ENCODE measurements around the gene NKIRAS1.

The NKIRAS1 gene

GRCh38 chr3:23877329-23877980, 39.3 kb downstream of the NKIRAS1 start:
- Histone ChIP-seq H3K4me3 (ENCODE audit: low read depth, low read length) (no peak overlapping the region), H3K4me1 (ENCODE audit: control insufficient read depth, insufficient read depth, low read length) (no peaks in the 10 kb centered on the region; the same call in 1 of the 2 replicates), H3K27ac (ENCODE audit: extremely low read depth, low read depth, low read length) (no peak overlapping the region), H3K36me3 (ENCODE audit: control insufficient read depth in 2 of 2, insufficient read depth in 1 of 2, low read length in 2 of 2) (peaks cover 0 to 23% of the 10 kb centered on the region in 2 experiments; a peak in 1 of 3 replicates), H3K9me3 (ENCODE audit: control insufficient read depth, insufficient read depth, low read depth, low read length) (no peaks in the 10 kb centered on the region)
- TF ChIP-seq ZNF768 (tag by site-specific recombination; IDR thresholded peaks at IDR 0.05) (no peak), ZNF660 (tag by site-specific recombination; IDR thresholded peaks at IDR 0.05) (0 out of 2 replicates have a peak, but pooled peaks have one; percentile 25), PRDM10 (tag by site-specific recombination; IDR thresholded peaks at IDR 0.05) (peak; percentile 55), KLF17 (tag by site-specific recombination; IDR thresholded peaks at IDR 0.05) (peak; percentile 36; the same call in 1 of the 2 replicates), ZNF501 (tag by site-specific recombination; IDR thresholded peaks at IDR 0.05) (no peak), ZNF692 (tag by site-specific recombination; IDR thresholded peaks at IDR 0.05) (peak; percentile 19; the same call in 1 of the 2 replicates), PATZ1 (tag by site-specific recombination; IDR thresholded peaks at IDR 0.05) (peak; percentile 28; the same call in 1 of the 2 replicates), ZNF341 (tag by site-specific recombination; IDR thresholded peaks at IDR 0.05; ENCODE audit: low read depth) (peak; percentile 59), ZNF596 (tag by site-specific recombination; IDR thresholded peaks at IDR 0.05) (no peak), OSR2 (tag by site-specific recombination; IDR thresholded peaks at IDR 0.05) (peak; percentile 45; the same call in 1 of the 2 replicates), ZNF600 (tag by site-specific recombination; IDR thresholded peaks at IDR 0.05) (no peak), IKZF3 (tag by site-specific recombination; IDR thresholded peaks at IDR 0.05) (no peak), GLIS1 (tag by site-specific recombination; IDR thresholded peaks at IDR 0.05) (peak; percentile 59), EGR2 (tag by site-specific recombination; IDR thresholded peaks at IDR 0.05; ENCODE audit: low read depth) (peak; percentile 83), KLF1 (tag by site-specific recombination; IDR thresholded peaks at IDR 0.05) (0 out of 2 replicates have a peak, but pooled peaks have one; percentile 10), ZNF624 (tag by site-specific recombination; IDR thresholded peaks at IDR 0.05) (no peak), ZFHX2 (tag by site-specific recombination; conservative IDR thresholded peaks at IDR 0.05) (peak; percentile 68), ZNF629 (tag by site-specific recombination; IDR thresholded peaks at IDR 0.05) (0 out of 2 replicates have a peak, but pooled peaks have one; percentile 24)
- CTCF ChIA-PET = interaction anchor here (0.8 kb wide), 1 partner anchor 12 kb away, joined by 3 read pairs; no protein-coding TSS in a partner anchor
- POLR2A ChIA-PET = interaction anchor here (0.7 kb wide), 1 partner anchor 768 kb away, joined by 3 read pairs; no protein-coding TSS in a partner anchor
